ENCODE results near the gene VPREB1.

DNA sequence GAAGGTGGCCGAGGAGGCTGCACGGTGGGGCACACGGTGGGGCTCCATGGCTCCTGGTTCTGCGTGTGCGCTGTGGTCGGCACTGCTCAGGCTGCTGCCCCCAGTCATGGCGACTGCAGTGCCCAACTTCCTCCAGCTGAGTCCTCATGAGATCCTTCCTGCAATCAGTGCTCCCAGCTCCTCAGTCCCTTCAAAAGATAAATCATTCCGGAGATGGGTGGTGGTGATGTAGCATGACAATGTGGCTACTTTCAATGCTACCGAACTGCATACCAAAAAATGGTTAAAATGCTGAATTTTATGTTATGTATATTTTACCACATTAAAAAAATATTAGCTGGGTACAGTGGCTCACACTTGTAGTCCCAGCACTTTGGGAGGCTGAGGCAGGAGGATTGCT, 14.1 kb upstream of the VPREB1 start:
- TF ChIP-seq EZH2 (IDR thresholded peaks at IDR 0.05; ENCODE audit: low read length, missing control alignments), result no peak
- TF ChIP-seq, protein P1, sequence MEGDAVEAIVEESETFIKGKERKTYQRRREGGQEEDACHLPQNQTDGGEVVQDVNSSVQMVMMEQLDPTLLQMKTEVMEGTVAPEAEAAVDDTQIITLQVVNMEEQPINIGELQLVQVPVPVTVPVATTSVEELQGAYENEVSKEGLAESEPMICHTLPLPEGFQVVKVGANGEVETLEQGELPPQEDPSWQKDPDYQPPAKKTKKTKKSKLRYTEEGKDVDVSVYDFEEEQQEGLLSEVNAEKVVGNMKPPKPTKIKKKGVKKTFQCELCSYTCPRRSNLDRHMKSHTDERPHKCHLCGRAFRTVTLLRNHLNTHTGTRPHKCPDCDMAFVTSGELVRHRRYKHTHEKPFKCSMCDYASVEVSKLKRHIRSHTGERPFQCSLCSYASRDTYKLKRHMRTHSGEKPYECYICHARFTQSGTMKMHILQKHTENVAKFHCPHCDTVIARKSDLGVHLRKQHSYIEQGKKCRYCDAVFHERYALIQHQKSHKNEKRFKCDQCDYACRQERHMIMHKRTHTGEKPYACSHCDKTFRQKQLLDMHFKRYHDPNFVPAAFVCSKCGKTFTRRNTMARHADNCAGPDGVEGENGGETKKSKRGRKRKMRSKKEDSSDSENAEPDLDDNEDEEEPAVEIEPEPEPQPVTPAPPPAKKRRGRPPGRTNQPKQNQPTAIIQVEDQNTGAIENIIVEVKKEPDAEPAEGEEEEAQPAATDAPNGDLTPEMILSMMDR (conservative IDR thresholded peaks at IDR 0.05 in 1 of 2, IDR thresholded peaks at IDR 0.05 in 1 of 2; ENCODE audit: low read depth in 1 of 2, low read length in 2 of 2), result no peak

Measured in fibroblast of lung (primary cell).